HG02852 (cell line): ENCODE measurements around the gene NSL1.
"Not testable (repeated sequence)": the region's sequence is repeated elsewhere in the genome, so short reads cannot be mapped to it uniquely, and the experiment has no call there.

ENCODE experiments used
- ATAC-seq: cut with Tn5 transposase; IDR thresholded peaks from one replicate; pipeline ENCODE4 v1.9.1; 2021; ENCODE audit warnings: mild to moderate bottlenecking, moderate library complexity; ENCODE audit not compliant: unreplicated experiment

NSL1 gene

DNA sequence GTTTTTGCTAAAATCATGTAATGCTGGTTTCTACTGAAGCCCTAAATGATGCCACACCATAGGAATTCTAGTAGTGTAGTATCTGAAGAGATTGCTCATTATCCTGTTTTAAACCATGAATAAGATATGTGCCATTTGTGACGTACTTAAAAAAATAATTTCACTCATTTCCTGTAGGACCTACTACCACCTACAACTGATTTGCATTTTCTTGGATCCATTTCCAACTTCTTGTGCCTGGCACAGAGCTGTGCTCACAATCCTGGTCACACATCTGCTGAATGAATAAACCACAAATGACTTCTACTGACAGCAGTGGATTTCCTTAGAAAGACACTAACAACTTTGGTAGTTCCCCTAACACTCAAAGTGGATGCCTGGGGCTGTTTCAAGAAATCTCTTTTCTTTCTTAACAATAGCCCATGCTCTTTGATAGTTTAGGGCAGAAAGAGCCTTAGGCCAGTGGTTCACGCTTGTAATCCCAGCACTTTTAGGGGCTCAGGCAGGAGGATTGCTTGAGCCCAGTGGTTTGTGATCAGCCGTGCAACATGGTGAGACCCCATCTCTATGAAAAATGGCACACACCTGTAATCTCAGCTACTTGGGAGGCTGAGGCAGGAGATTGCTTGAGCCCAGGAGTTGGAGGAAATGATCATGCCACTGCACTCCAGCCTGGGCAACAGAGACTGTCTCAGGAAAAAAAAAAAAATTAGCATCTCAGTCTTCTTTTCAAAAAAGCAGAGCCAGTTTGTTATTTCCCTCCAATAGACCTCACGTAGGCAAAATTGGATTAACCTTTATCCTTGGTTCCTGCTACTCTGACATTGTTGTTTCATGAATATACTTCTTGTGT is 78.9 kb downstream of the NSL1 start:
- no peak for ATAC-seq

DNA sequence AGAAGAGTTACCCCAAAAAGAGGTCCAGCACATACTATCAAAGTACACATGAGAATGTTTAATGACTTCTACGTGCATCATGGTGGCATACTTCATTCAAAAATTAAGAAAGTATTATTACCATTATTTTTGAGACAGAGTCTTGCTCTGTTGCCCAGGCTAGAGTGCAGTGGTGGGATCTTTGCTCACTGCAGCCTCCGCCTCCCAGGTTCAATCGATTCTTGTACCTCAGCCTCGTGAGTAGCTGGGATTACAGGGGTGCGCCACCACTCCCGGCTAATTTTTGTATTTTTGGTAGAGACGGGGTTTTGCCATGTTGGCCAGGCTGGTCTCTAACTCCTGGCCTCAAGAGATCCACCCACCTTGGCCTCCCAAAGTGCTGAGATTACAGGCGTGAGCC is 79.6 kb downstream of the NSL1 start:
- ATAC-seq, result not testable (repeated sequence)

DNA sequence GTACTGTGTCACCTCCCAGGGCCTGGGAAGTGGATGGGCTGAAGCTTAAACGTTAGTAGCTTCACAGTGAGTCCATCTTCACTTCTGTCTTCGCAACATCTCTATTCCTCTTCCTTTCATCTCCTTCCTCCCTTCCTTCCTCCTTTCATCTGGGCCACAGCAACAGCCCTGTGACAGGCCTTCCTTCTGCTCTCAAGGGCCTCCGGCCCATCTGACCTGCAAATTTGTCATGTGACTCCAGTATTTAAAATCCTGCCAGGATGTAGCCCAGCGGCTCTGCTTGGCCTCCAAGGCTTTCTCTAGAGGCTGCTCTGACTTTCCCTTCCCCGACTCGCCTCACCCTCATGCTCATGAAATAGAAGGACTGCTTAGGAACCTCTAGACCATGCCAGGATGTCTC is 81.0 kb downstream of the NSL1 start:
- ATAC-seq, result no peak

DNA sequence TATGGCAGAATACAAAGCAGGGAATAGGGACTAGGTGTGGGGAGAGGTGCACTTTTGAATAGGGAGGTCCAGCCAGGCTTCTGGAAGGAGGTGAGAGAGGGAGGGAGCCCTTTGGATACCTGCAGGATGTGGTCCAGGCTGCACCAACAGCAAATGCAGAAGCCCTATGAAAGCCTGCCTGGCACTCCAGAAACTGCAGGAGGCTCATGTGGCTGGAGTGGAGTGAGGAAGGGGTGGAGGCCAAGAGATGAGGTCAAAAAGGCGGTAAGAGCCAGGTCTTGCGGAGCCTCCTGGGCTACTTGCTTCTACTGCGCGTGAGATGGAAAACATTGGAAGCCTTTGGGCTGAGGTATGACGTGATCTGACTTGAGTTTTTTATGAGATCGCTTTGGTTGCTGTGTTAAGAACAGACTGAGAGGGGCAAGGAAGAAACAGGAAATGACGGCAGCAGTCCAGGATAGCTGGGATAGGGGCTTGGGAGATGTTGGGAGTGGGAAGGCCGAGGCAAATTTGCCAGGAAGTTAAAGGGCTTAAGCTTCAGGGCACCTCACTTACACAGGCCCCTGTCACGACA is 87.5 kb downstream of the NSL1 start:
- no peak for ATAC-seq

DNA sequence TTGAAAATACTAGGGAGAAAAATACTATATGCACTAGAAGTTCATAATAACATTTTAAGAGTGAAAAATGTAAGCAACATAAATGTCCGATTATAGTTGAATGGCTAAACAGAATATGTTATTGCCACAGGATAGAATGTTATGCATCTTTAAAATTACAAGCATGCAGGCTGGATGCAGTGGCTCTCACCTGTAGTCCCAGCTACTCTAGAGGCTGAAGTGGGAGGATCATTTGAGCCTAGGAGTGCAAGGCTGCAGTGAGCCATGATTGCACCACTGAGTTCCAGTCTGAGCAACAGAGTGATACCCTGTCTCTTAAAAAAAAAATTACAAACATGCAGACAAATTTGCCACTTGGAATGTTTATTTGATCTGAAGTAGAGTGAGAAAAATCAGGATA is 88.9 kb downstream of the NSL1 start:
- no peak for ATAC-seq

DNA sequence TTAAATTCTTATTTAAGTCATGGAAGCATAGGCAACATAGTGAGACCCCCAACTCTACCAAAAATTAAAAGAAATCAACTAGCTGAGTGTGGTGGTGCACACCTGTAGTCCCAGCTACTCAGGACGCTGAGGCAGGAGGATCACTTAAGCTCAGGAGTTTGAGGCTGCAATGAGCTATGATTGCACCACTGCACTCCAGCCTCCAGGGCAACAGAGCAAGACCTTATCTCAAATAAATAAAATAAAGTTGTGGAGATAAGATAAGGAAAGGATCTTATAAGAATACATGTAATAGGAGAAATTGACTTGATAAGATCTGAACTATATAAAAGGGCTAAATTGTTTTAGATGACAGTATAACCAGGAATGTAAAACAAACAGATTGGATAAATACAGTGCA is 89.7 kb downstream of the NSL1 start:
- no peak for ATAC-seq

DNA sequence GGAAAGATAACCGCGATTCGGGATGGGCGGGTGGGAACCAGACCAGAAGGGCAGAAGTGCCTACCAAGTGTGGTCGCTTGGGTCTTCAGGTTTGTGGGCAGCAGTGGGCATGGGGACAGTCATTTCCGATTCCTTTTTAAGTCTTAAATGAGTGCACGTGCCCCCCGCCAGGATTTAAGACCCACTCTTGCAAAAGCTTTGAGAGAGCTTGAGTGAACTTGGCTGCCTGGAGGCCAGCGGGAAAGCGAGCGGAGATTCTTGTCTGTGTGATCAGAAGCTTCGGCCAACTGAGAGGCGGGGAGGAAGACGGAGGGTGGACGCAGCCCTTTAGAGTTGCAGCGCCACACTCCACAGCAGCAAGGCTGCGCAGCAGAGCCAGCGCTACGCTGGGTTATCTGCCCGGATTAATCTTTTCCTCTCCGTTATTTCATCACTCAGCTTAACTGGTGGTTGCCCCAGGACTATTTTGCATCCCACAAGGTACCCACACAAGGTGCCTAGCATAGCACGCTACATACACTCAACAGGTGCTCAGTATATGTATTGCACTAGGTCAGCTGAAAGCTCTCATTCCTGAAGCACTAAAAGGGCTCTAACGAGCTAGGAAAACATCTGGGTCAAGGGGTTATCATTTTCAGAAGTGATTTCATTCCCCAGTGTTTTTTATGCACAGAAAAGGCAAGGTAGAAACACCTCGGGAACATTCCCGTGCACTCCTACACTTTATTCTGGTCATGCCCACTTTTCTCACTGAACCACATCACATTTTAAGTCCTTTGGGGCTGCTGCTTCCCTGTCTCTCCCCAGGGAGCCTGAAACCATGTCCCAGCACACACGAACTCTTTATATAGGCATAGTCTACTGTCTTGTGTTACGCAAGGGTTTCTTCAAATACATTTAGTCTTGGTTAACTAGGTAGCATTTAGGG is 90.4 kb downstream of the NSL1 start:
- peak; percentile 25 for ATAC-seq

DNA sequence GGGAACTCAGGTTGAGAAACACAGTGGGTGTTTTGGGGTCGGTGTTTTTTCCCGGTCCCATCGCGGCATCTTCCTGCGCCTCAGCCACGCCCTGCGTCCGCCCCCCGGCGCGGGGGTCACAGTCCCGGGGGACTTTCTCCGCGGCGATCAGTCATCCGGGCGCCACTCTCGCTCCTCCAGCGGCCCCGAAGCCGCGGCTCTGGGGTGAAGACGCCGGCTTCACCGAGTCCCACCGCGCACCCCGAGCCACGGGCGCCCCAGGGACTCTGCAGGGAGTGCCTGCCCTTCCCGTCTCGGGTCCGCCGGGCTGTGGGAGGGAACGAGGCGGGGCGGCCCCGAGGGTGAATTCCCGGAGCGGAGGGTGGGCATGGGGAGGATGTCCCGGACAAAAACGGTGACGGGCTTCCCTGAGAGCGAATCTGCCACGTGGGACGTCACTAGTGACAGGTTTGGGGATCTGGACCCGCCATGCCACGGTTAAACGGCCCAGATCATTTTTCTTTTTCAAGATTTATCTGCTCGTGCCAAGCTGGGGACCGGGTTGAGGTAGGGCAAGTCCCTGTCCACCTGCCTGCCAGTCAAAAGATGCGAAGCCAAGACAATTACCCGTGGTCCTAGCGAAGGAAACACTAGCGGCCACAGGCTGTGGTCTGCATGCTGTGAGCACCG is 91.2 kb downstream of the NSL1 start:
- ATAC-seq, result peak; percentile 31

DNA sequence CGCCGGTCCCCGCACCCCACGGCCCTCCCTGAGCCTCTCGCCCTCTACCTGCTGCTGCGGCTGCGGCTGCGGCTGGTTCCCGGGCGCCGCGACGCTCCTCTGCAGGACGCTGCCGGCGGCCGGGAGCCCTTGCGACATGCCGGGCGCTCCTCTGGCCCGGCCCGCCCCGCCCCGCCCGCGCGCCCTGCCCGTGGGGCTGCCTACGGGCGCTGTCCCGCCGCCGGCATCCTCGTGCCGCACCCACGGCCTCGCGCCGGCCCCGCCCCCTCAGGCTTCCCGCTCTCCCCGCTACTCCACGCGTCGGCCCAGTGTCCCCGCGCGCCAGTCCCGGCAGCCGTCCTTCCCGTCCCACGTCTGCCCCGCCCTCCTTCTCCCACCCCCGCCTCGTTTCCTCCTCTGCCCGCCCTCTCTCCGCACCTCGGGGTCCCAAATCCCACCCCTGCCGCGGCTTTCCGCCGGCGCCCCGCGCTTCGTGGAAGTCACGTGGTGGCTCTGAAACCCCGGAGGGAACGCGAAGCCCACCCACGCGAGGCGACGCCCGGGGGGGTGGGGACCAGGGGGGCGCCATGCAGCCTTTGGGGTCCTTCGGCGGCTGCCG is 91.9 kb downstream of the NSL1 start, which contains the start of gene BATF3:
BATF3 (minus strand) TSS at position 216 of the 598 bp plus-strand sequence; CDS start at position 138, 78 bp downstream.
- peak; percentile 20 for ATAC-seq

DNA sequence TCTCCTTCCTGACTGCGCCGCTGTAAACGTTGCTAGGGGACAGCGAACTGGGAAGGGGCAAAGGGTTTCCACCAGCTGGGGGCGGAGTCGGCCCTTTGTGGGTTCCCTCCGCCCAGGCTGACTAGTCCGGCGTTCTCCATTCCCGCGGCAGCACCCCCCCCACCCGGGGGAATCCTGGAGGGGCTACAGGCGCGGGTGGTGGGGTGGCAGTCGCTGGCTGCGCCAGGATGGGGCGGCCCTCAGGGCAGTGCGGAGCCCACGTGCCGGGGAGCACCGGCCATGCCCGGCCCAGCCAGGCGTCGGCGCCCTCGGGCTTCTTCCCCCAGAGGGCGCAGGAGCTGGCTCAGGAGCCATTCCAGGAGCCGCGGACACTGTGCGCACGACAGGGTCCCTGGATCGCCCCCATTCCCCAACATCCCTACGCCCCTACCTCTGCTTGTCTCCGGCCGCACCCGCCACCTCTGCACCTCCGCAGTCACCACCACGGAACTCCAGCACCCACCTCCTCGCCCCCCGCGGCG is 92.4 kb downstream of the NSL1 start:
- ATAC-seq, result peak; percentile 38

DNA sequence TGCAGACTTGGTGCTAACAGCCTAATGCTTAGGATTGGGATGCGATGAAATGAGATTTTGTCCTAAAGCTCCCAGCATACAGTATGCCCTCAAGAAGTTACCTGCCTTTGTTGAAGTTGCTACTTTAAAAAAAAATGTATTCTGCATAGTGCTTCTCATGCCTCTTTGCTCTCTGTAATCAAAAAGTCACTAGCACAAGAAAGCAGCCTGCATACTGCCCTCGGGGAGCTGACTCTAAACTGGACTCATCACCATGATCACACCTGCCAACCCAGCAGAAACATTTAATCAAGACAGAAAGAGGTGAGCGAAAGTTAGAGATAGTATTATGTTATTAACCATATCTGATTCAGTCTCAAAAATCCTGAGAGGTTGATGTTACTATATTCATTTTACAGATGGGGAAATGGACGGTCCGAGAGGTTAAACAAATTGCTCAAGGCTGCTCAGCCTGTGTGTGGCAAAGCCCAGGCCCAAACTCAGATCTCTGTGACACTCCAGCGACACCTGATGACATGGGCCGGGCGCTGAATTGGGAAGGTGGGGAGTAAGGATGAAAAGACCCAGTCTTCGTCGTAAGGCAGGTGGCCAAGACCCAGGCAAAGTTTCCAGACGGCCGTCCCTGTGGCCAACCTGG is 93.0 kb downstream of the NSL1 start:
- peak; percentile 11 for ATAC-seq

DNA sequence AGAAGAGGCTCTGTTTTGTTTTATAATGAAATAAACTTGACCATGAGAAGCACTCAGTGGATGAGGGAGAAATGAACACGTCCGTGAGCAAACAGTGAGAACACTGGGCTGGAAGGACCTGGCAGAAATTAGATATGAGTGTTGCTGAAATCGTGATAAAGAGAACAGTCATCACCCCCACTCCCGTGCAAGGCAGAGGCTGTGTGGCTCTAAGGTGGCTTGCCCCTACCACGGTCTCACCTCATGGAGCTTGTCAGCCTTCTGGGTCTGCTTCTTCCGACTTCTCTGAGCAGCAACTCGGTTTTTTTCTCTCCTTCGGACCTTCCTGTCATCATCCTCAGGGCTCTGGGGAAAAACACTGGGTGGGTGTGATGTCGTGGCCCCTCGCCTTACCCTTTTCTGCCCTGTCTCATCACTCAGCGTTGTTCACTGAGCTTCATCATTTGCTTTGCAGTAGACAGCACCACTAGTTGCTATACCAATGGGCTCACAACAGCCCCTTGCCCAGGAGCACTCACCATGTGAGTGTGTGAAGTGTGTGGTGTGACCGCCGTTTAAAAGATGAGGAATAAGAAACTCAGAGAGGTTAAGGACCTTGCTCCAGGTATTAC is 94.8 kb downstream of the NSL1 start:
- no peak for ATAC-seq

DNA sequence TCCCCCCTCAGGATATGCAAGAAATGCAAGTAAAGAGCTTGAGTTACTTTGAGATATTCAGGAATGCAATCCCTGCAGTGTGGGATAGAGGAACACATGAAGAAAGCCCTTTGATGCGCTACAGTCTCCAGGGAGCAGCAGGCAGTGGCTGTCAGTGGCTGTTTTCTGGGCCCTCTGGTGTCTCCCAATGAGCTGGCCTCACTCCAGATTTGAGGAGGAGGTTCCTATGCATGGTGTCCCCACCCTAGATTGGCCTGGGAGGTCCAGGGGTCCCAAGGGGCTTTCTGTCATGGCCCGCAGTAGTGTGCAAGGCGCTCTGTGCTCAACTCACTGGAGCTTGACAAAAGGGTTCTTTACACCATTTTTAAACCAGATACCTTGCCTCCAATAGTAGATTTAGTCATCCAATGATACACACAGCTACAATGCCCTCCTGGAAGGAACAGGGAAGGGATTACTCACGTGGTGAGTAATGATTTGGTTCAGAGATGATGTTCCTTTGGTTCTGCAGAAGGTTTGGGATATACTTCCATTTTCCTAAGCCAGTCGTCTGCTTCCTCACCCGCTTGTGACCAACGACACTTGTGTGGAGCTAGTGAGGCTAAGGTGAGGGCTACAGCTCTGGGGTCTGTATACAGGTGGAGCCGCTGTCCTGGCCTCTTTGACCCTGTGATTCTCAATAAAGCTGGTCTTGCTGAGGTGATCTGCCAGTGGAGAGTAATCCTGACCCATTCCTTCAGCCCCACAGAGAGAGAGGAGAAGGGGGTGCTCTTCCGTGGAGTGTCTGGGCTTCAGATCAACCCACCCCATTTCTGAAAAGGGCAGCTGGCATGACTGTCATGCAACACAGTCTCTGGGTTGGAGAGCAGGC is 98.6 kb downstream of the NSL1 start:
- ATAC-seq, result no peak

DNA sequence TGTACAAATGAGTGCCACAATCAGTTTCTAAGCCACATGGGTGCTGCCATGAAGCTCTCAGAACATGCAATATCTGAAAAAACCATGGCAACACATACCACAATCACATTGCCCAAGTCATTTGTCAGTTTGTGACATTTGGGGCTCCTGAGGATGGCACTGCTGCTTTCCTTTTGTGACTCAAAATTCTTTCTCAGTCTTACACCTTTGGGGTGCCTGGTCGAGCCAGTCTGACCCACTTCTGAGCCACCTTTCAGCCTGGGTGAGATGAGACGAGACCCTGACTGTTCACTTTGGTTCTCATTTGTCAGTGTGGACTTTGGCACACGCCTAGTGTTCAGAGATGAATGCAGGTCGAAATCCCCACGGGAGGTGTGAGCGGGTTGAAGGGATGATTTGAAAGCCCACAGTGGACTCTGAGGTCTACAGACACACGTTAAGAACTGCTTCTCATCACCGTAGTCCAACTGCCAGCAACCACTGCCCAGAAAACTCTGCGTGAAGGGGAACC is 100.0 kb downstream of the NSL1 start:
- ATAC-seq, result peak; percentile 54

DNA sequence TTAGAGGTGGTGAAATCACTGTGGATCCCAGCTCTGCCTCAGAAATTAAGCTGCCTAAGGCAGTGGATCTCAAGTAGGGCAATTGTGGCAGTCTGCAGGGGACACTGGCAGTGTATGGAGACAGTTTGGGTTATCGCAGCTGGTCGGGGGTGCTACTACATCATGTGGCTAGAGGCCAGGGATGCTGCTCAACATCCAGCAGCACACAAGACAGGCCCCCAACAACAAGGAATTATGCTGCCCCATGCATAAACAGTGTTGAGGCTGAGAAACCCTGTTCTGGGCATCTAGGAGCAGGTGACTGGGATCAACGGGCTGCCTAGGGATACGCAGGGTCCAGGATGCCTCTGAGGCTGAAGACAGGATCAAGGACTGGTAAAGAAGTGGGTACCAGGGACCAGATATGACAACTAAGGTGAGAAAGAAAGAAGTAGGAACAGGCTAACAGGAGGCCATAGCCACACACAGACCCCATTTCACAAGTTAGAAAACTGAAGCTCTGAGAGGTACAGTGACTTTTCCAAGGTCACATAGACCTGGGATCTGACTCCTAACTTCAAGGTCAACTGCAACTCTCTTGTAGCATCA is 100.7 kb downstream of the NSL1 start:
- ATAC-seq, result no peak

DNA sequence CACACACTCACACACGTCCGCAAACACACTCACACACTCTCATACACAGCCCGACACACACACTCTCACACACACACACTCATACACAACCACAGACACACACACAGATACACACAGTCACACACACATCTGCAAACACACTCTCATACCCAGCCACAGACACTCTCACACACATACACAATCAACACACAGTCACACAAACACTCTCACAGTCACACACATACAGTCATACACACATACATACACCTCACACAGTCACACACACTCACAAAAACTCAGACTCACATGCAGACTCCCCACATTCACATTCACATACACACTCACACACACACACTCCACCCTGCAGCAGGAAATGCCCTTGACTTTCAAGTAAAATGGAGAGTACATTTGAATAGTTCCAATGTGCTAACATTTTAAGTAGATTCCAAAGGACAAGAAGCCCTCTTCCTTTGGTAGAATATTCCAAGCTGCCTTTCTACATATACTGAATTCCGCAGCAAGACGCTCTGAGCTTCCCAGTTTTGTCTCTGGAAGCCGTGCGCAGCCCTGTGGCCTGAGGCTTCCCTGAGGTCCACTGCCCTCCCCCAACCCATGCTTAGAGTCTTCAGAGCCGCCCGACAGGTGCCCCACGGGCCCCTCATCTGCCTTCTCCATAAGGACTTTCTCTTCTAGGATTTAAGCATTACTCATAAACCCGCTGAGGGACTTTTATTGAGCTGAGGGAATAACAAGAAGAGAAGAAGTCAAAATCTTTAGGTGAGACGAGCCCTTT is 101.6 kb downstream of the NSL1 start:
- no peak for ATAC-seq

DNA sequence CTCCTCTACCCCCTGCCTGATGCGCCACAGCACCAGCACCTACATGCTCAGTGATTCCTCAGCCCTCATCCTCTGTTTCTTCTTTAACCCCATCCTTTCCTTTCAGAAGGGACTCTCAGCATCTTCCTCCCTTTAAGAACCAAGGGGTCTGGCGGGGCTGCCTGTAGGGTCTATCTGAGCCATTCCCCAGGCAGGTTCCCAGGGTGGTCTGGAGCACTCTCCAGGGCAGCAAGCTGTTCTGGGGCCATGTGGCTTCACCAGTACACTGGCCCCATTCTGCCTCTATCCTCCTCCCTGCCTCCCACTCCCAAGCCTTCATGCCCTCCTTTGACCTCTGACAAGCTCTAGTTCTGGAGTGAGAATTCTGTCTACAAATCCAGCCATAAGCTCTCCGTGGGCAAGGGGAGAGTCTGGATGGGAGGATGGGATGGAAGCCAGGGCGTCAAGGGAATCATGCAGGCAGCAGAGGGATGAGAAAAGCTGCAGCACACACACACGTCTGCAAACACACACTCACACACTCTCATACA is 102.3 kb downstream of the NSL1 start:
- no peak for ATAC-seq
